LHCN-M2 (cell line): ENCODE measurements around the gene DSC1. TPM values are rescaled to one million over a fixed set of nuclear protein-coding genes. Genes with fewer than 3 reads are reported as not detected.
"Not testable (repeated sequence)": the region's sequence is repeated elsewhere in the genome, so short reads cannot be mapped to it uniquely, and the experiment has no call there.

Source experiments
- DNase-seq: peaks from one replicate; pipeline ENCODE4 v3.0.0-alpha.2; 2012; ENCODE audit warnings: low read depth
- polyA plus RNA-seq: library from polyadenylated mRNA; unstranded; fragments of >200 nt; gene quantifications from one replicate; pipeline ENCODE4 v1.2.1, GENCODE V29; 2012; ENCODE audit warnings: missing spikeins
- total RNA-seq: library from RNA; depleted of rRNA; stranded (reverse); fragments of >200 nt; gene quantifications from 2 replicates; pipeline ENCODE4 v1.2.3, GENCODE V29; 2014; rRNA removed

Gene DSC1
- total RNA-seq: not detected in 2 replicates
- not detected for polyA plus RNA-seq

- DNase-seq: no peak
Measured at GRCh38 chr18:31162825-31163435, at the start of gene DSC1. TSS of gene DSC1 (minus strand) at chr18:31162856. CDS start at chr18:31162594, 262 bp downstream.

- no peak for DNase-seq
Measured at GRCh38 chr18:31211047-31211446, 48.4 kb upstream of the DSC1 start.

- DNase-seq: no peak
Measured at GRCh38 chr18:31209041-31209440, 46.4 kb upstream of the DSC1 start.

- no peak for DNase-seq
Measured at GRCh38 chr18:31207391-31207790, 44.7 kb upstream of the DSC1 start.

GRCh38 chr18:31206787-31207381, 44.2 kb upstream of the DSC1 start:
- no peak for DNase-seq

- no peak for DNase-seq
Measured at GRCh38 chr18:31206071-31206470, 43.4 kb upstream of the DSC1 start.

GRCh38 chr18:31205273-31205672, 42.6 kb upstream of the DSC1 start:
- DNase-seq: no peak

- DNase-seq: no peak
Measured at GRCh38 chr18:31204833-31205232, 42.2 kb upstream of the DSC1 start.

GRCh38 chr18:31204166-31204565, 41.5 kb upstream of the DSC1 start:
- DNase-seq: no peak

GRCh38 chr18:31203794-31204148, 41.1 kb upstream of the DSC1 start:
- DNase-seq: no peak

GRCh38 chr18:31203096-31203793, 40.6 kb upstream of the DSC1 start:
- DNase-seq: no peak

GRCh38 chr18:31199190-31199769, 36.6 kb upstream of the DSC1 start:
- no peak for DNase-seq

- DNase-seq: no peak
Measured at GRCh38 chr18:31197676-31198075, 35.0 kb upstream of the DSC1 start.

- no peak for DNase-seq
Measured at GRCh38 chr18:31195063-31195462, 32.4 kb upstream of the DSC1 start.

- no peak for DNase-seq
Measured at GRCh38 chr18:31192086-31192776, 29.6 kb upstream of the DSC1 start.

GRCh38 chr18:31190919-31191318, 28.3 kb upstream of the DSC1 start:
- no peak for DNase-seq

- no peak for DNase-seq
Measured at GRCh38 chr18:31189757-31190156, 27.1 kb upstream of the DSC1 start.

- DNase-seq: no peak
Measured at GRCh38 chr18:31185186-31185950, 22.7 kb upstream of the DSC1 start.

- no peak for DNase-seq
Measured at GRCh38 chr18:31183302-31183701, 20.6 kb upstream of the DSC1 start.

GRCh38 chr18:31177369-31177768, 14.7 kb upstream of the DSC1 start:
- DNase-seq: not testable (repeated sequence)

GRCh38 chr18:31176531-31176930, 13.9 kb upstream of the DSC1 start:
- no peak for DNase-seq
